ENCODE measurements around the gene DNM3.

DNM3 gene

DNA sequence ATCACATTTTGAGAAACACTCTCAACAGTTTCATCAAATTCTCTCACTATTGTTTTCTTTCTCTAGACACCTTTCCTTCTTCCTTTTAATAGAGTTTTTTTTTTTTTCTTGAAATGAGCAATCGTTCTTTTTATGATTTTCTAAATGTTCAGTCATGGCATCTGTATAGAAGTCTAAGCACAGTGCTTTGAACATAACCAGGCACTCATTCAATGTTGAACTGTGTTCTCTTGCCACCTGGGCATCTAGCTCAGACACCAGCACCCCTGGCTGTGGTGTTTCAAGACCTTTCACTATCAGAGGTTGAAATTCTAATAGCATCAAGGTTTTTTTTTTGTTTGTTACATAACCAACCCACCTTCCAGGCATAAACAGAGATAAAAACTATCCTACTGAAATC is 96.6 kb downstream of the DNM3 start:
- Histone ChIP-seq H3K9me3 (ENCODE audit: control insufficient read depth, low read length) (no peaks in the 10 kb centered on the region), H3K4me3 (ENCODE audit: low read length) (no peak overlapping the region)

DNA sequence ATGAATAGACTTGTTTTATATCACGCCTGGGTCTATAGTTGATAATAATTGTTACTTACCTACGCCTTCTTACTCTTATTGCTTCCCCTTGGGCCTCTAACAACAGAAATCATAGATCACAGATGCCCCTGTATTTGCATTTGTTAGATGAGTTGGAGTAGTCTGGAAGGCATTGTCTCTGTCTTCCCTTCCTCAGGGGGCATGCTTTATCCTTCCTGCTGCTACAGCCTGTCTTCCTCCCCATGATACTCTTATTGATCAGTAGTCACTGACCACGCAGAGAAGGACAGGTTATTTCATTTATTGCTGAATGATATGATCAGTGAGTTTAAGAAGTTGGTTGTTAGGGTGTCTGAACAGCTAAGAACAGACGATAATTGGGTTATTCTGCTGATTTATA is 98.4 kb downstream of the DNM3 start:
- Histone ChIP-seq H3K4me1 (ENCODE audit: control insufficient read depth, insufficient read depth, low read length) (no peaks in the 10 kb centered on the region), H3K9ac (ENCODE audit: low read length) (no peak overlapping the region), H3K4me3 (ENCODE audit: low read length) (no peak overlapping the region), H3K27me3 (ENCODE audit: control insufficient read depth, insufficient read depth, low read length) (no peaks in the 10 kb centered on the region), H3K36me3 (ENCODE audit: control insufficient read depth, insufficient read depth, low read length) (no peaks in the 10 kb centered on the region), H3K9me3 (ENCODE audit: control insufficient read depth, low read length) (no peaks in the 10 kb centered on the region)

More for the DNA sequence above, 96.6 kb downstream of the DNM3 start:
- H3K27me3 ChIP-seq (ENCODE audit: control insufficient read depth, insufficient read depth, low read length) = peaks cover 5% of the 10 kb centered on the region
- no peak overlapping the region for H3K9ac ChIP-seq (ENCODE audit: low read length)
- H3K4me1 ChIP-seq (ENCODE audit: control insufficient read depth, insufficient read depth, low read length) = peaks cover 8% of the 10 kb centered on the region
- H3K36me3 ChIP-seq (ENCODE audit: control insufficient read depth, insufficient read depth, low read length) = no peaks in the 10 kb centered on the region

DNA sequence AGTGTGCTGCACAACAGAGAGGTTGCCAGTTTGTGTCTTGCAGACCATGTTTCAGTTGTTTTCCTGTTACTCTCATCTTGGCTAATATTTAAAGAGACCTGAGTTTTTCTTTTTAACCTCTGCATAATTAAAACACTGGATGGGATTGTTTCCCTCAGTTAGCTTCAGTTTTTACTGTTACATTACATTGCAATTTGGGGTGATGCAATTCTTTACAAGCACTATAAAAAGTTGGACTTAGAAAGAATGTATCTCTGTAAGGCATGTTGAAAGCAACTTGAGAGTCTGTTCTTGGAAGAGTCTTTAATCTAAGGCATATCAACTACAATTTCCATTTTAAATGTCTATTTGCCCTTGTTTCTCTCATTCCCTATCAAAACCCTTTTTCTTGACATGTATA is 99.1 kb downstream of the DNM3 start:
- H3K36me3 ChIP-seq (ENCODE audit: control insufficient read depth, insufficient read depth, low read length) = no peaks in the 10 kb centered on the region
- H3K4me3 ChIP-seq (ENCODE audit: low read length) = no peak overlapping the region
- no peak overlapping the region for H3K9ac ChIP-seq (ENCODE audit: low read length)

DNA sequence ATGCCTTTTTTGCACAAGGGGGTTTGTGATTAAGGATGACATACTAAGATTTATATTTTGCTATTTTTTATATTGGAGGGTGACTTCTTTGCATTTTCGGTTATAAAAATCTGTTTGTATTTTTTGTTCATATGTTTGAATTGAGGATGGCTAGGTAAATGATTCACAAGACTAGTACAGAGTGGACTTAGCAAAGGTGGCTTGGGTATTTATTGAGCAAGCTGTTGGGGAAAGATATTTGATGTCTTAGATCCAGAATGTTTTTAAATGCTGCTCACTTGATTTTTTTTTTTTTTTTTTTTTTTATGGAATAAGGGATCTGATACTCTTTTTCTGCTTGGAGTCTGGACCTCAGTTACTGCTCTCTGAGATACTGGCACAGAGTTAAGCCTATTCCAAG is 100.6 kb downstream of the DNM3 start:
- Histone ChIP-seq H3K9me3 (ENCODE audit: control insufficient read depth, low read length) (no peaks in the 10 kb centered on the region), H3K4me1 (ENCODE audit: control insufficient read depth, insufficient read depth, low read length) (no peaks in the 10 kb centered on the region), H3K27me3 (ENCODE audit: control insufficient read depth, insufficient read depth, low read length) (no peaks in the 10 kb centered on the region), H3K36me3 (ENCODE audit: control insufficient read depth, insufficient read depth, low read length) (no peaks in the 10 kb centered on the region), H3K4me3 (ENCODE audit: low read length) (no peak overlapping the region), H3K9ac (ENCODE audit: low read length) (no peak overlapping the region)

More for the DNA sequence above, 99.1 kb downstream of the DNM3 start:
- no peaks in the 10 kb centered on the region for H3K4me1 ChIP-seq (ENCODE audit: control insufficient read depth, insufficient read depth, low read length)
- no peaks in the 10 kb centered on the region for H3K27me3 ChIP-seq (ENCODE audit: control insufficient read depth, insufficient read depth, low read length)
- no peaks in the 10 kb centered on the region for H3K9me3 ChIP-seq (ENCODE audit: control insufficient read depth, low read length)

DNA sequence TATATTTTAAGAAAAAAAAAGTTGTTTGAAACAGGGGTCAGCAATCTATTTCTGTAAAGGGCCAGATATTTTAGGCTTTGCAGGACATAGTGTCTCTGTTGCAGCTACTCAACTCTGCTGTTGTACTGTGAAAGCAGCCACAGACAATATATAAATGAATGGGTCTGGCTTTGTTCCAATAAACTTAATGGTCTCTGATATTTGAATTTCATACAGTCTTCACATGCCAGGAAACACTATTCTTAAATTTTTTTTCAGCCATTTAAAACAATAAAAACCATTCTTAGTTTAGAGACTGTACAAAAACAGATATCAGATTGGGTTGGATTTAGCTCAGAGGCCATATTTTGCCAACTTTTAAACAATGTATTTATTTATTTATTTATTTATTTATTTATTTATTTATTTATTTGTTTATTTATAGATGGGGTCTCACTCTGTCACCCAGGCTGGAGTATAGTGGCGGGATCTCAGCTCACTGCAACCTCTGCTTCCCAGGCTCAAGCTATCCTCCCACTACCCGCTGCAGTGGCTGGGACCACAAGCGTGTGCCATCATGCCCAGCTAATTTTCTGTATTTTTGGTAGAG is 102.8 kb downstream of the DNM3 start:
- Histone ChIP-seq H3K4me3 (ENCODE audit: low read length) (no peak overlapping the region), H3K9ac (ENCODE audit: low read length) (no peak overlapping the region), H3K4me1 (ENCODE audit: control insufficient read depth, insufficient read depth, low read length) (no peaks in the 10 kb centered on the region)

GRCh38 chr1:171948511-171948910 is 107.2 kb downstream of the DNM3 start:
- Histone ChIP-seq H3K9ac (ENCODE audit: low read length) (no peak overlapping the region), H3K4me1 (ENCODE audit: control insufficient read depth, insufficient read depth, low read length) (no peaks in the 10 kb centered on the region), H3K27me3 (ENCODE audit: control insufficient read depth, insufficient read depth, low read length) (no peaks in the 10 kb centered on the region), H3K4me3 (ENCODE audit: low read length) (no peak overlapping the region), H3K36me3 (ENCODE audit: control insufficient read depth, insufficient read depth, low read length) (no peaks in the 10 kb centered on the region), H3K9me3 (ENCODE audit: control insufficient read depth, low read length) (no peaks in the 10 kb centered on the region)

More for the DNA sequence above, 102.8 kb downstream of the DNM3 start:
- Histone ChIP-seq H3K9me3 (ENCODE audit: control insufficient read depth, low read length) (no peaks in the 10 kb centered on the region), H3K27me3 (ENCODE audit: control insufficient read depth, insufficient read depth, low read length) (no peaks in the 10 kb centered on the region), H3K36me3 (ENCODE audit: control insufficient read depth, insufficient read depth, low read length) (no peaks in the 10 kb centered on the region)

- Histone ChIP-seq H3K4me3 (ENCODE audit: low read length) (no peak overlapping the region), H3K9me3 (ENCODE audit: control insufficient read depth, low read length) (no peaks in the 10 kb centered on the region), H3K9ac (ENCODE audit: low read length) (no peak overlapping the region), H3K4me1 (ENCODE audit: control insufficient read depth, insufficient read depth, low read length) (no peaks in the 10 kb centered on the region), H3K27me3 (ENCODE audit: control insufficient read depth, insufficient read depth, low read length) (no peaks in the 10 kb centered on the region), H3K36me3 (ENCODE audit: control insufficient read depth, insufficient read depth, low read length) (no peaks in the 10 kb centered on the region)
Measured at GRCh38 chr1:171949316-171949715, 108.0 kb downstream of the DNM3 start.

DNA sequence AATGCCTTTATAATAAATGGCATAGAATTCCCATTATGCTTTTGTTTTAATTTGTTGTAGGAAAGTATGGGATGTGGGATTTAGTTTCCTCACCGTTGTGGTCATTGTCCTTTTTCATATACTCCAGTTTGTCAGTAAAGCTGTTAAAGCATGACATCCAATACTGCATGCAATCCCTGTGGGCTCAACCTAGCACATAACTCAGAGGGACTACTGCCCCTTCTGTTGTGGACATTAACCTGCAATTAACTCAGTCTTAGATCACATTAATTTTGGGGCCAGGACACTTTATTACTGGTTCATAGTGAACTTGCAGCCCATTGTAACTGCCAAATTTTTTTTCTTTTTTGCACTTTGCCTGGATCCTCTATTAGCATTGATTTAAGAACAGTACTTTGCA is 112.5 kb downstream of the DNM3 start:
- no peaks in the 10 kb centered on the region for H3K27me3 ChIP-seq (ENCODE audit: control insufficient read depth, insufficient read depth, low read length)
- no peaks in the 10 kb centered on the region for H3K36me3 ChIP-seq (ENCODE audit: control insufficient read depth, insufficient read depth, low read length)
- no peak overlapping the region for H3K9ac ChIP-seq (ENCODE audit: low read length)
- H3K4me1 ChIP-seq (ENCODE audit: control insufficient read depth, insufficient read depth, low read length) = no peaks in the 10 kb centered on the region
- H3K9me3 ChIP-seq (ENCODE audit: control insufficient read depth, low read length) = no peaks in the 10 kb centered on the region
- no peak overlapping the region for H3K4me3 ChIP-seq (ENCODE audit: low read length)

DNA sequence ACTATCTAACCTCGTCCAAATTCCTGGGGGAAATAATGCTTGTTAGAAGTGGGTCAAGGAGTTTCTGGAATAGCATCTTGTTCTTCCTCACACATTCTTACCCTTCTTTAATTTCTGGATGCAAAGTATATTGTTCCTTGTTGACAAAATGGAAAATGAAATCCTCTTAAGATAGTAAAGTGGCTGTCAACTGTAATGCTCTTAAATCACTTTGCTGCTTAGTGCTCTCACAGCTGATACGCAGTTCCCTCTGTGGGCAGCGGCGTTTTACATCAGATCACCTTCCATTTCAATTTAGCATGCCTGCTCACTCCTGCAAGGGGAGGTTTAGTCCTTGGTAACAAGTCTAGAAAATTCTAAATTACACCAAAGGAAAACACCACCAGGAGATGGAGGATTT is 113.1 kb downstream of the DNM3 start:
- H3K4me1 ChIP-seq (ENCODE audit: control insufficient read depth, insufficient read depth, low read length) = no peaks in the 10 kb centered on the region
- H3K4me3 ChIP-seq (ENCODE audit: low read length) = no peak overlapping the region
- H3K9ac ChIP-seq (ENCODE audit: low read length) = no peak overlapping the region
- no peaks in the 10 kb centered on the region for H3K27me3 ChIP-seq (ENCODE audit: control insufficient read depth, insufficient read depth, low read length)
- H3K36me3 ChIP-seq (ENCODE audit: control insufficient read depth, insufficient read depth, low read length) = no peaks in the 10 kb centered on the region
- H3K9me3 ChIP-seq (ENCODE audit: control insufficient read depth, low read length) = no peaks in the 10 kb centered on the region

- Histone ChIP-seq H3K9ac (ENCODE audit: low read length) (no peak overlapping the region), H3K9me3 (ENCODE audit: control insufficient read depth, low read length) (no peaks in the 10 kb centered on the region), H3K36me3 (ENCODE audit: control insufficient read depth, insufficient read depth, low read length) (no peaks in the 10 kb centered on the region), H3K4me3 (ENCODE audit: low read length) (no peak overlapping the region), H3K27me3 (ENCODE audit: control insufficient read depth, insufficient read depth, low read length) (no peaks in the 10 kb centered on the region), H3K4me1 (ENCODE audit: control insufficient read depth, insufficient read depth, low read length) (peaks cover 5% of the 10 kb centered on the region)
Measured at GRCh38 chr1:171961861-171962260, 120.6 kb downstream of the DNM3 start.

GRCh38 chr1:171963762-171964161 is 122.5 kb downstream of the DNM3 start:
- H3K4me3 ChIP-seq (ENCODE audit: low read length) = no peak overlapping the region
- H3K27me3 ChIP-seq (ENCODE audit: control insufficient read depth, insufficient read depth, low read length) = no peaks in the 10 kb centered on the region
- H3K9ac ChIP-seq (ENCODE audit: low read length) = no peak overlapping the region
- no peaks in the 10 kb centered on the region for H3K36me3 ChIP-seq (ENCODE audit: control insufficient read depth, insufficient read depth, low read length)
- H3K4me1 ChIP-seq (ENCODE audit: control insufficient read depth, insufficient read depth, low read length) = peaks cover 9% of the 10 kb centered on the region
- H3K9me3 ChIP-seq (ENCODE audit: control insufficient read depth, low read length) = no peaks in the 10 kb centered on the region

DNA sequence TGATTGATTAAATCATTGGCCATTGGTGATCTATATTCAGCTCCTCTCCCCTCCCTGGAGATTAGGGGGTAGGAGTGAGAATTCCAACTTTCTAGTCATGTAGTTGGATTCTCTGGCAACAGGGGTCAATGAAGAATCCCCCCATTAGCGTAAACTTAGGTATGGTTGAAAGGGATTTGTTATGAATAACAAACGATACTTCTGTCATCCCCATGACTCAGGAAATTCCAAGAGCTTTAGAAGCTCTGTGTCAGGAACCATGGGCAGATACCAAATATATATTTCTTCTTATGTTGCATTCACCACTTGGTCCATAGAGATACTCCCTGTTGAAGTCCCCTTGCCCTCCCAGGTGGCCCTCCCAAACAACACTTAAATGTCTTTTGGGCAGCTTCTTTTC is 124.5 kb downstream of the DNM3 start:
- Histone ChIP-seq H3K9me3 (ENCODE audit: control insufficient read depth, low read length) (no peaks in the 10 kb centered on the region), H3K36me3 (ENCODE audit: control insufficient read depth, insufficient read depth, low read length) (no peaks in the 10 kb centered on the region), H3K4me1 (ENCODE audit: control insufficient read depth, insufficient read depth, low read length) (peaks cover 9% of the 10 kb centered on the region), H3K4me3 (ENCODE audit: low read length) (no peak overlapping the region), H3K27me3 (ENCODE audit: control insufficient read depth, insufficient read depth, low read length) (no peaks in the 10 kb centered on the region), H3K9ac (ENCODE audit: low read length) (no peak overlapping the region)

All from mucosa of stomach (tissue), 1 donor.